Inflammatory macrophage (primary cell): ENCODE results near the gene GALNT2.

Experiments used
- DNase-seq, 2 donors: peaks; one replicate each; pipeline ENCODE4 v3.0.0-alpha.2; 2020 to 2022

Gene GALNT2

DNA sequence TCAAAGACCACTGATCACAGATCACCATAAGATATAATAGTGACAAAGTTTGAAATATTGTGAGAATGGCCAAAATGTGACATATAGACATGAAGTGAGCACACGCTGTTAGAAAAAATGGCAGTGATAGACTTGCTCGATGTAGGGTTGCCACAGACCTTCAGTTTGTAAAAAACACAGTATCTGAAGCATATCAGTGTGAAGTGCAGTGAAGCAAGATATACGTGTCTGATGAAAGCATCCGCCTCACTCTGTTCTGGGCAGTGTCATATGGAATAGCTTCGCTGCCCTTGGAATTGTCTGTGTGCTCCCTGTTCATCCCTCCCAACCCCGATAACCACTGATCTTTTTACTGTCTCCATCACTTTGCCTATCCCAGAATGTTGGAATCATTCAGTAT, 50.7 kb downstream of the GALNT2 start:
- no peak for DNase-seq

DNA sequence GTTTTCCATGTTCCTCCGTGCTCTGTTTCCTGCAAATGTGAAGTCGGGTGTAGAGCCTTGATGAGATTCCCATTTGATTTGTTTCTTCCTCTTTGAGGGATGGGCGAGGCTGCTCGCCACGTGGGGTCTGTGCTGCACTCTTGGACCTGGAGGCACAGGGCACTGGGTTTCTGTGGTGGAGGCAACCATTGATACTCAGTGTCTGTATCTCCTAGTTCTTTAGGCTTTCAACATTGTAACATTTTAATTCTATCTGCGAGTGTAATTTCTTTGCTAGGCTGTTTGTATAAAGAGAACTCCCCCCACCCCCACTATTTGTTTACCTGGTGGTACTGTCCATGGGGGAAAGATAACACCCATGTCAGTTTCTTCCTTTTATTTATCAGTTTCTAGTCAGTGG, 52.3 kb downstream of the GALNT2 start:
- DNase-seq = no peak

DNA sequence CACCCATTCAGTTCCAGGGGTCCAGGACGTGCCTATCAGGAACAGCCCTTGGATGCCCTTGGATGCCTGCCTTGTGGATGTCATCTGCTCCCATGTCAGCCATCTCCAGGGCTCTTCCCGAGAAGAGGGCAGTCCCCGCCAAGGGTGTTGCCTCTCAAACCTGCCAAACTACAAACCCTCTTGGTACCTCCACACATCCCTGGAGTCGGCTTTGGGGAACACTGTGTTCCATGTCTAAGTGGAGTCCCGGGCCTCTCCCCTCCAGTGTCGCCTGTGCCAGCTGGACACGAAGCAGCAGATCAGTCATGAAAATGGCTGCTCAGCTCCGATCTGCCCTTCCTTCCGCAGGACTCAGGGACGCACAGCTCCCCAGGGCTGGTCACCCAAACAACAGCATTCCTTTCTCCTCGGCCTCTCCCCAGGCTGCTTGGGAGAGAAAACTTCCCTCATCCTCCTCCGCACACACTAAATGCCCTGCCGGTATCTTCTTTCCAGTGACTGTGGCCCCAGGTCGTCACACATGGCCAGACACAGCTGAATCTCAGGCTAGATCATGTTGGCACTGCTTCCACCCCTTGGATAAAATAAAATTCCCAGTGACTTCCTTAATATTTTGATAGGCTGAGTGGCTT, 53.4 kb downstream of the GALNT2 start:
- no peak for DNase-seq

DNA sequence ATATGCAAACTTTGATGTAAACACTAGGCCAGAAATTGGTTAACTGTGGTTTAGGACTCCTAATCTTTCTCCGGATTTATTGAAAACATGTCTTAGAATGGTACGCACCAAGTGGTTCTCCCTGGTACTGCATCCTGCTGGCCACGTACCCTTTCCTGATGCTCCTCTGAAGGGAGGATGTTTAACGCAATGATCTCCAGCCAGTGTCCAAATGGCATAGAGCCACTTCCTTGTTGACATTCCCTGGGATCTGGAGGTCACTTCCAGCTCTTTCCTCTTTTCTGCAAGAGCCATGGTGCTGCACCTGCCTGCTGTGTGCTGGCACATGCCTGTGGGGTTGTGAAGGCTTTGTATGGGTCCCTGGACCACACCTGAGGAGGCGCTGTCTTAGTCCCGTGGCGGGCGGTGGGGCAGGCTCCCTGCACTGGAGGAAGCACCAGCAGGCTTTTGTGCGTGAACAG, 53.9 kb downstream of the GALNT2 start:
- DNase-seq = no peak

DNA sequence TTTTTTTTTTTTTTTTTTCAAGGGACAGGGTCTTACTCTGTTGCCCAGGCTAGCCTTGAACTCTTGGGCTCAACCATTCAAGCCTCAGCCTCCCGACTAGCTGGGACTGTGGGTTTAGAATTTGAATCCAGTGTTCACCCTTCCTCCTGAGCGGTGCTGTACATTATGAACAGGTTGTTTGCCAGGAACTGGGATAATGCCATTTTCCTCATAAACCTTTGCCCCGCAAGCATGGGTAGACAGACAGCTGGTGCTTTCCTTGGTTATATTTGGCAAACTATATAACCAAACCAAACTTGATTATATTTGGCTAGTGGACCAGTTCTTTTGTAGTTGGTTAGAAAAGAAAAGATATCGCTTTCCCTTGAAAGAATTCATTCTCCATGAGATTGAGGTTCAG, 54.9 kb downstream of the GALNT2 start:
- no peak for DNase-seq

DNA sequence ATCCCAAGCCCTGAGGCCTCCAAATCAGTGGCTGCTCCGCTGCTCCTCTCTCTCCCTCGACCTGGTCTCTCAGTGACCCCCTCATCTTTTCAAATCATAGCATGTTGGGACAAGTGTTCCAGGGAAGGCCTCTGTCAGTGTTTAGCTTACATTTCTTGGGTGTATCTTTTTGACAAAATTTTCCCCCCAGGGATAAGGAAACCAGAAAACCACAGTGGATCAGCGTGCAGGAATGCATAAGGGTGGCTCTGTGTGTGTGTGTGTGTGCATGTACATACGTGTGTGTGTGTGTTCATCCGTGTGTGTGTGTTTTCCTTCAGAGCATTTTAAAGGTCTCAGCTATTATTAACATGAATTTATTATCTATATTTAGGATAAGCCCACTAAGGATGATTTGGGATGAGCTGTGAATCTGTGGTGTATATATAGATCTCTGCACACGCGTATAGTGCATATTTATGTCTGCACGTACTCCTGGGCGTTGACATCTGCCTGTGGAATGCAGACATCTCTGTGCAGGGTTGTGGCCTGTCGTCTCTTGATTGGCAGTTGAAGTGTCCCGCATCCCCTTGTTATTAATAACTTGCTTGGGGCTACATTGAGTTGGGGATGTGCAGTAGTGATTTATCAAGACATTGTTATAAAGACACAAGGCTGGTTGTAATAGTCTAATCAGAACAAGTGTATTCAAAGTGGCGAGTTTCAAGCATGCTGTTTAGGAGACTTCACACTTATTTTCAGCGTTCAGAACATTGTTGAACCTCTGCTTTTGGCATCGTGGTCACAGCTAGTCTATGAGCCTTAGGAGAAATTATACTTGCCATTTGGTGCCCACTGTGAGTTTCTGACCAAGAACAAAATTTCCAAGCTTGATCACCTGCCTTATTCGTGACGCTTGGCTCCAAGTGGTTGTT, 55.6 kb downstream of the GALNT2 start:
- DNase-seq = no peak

DNA sequence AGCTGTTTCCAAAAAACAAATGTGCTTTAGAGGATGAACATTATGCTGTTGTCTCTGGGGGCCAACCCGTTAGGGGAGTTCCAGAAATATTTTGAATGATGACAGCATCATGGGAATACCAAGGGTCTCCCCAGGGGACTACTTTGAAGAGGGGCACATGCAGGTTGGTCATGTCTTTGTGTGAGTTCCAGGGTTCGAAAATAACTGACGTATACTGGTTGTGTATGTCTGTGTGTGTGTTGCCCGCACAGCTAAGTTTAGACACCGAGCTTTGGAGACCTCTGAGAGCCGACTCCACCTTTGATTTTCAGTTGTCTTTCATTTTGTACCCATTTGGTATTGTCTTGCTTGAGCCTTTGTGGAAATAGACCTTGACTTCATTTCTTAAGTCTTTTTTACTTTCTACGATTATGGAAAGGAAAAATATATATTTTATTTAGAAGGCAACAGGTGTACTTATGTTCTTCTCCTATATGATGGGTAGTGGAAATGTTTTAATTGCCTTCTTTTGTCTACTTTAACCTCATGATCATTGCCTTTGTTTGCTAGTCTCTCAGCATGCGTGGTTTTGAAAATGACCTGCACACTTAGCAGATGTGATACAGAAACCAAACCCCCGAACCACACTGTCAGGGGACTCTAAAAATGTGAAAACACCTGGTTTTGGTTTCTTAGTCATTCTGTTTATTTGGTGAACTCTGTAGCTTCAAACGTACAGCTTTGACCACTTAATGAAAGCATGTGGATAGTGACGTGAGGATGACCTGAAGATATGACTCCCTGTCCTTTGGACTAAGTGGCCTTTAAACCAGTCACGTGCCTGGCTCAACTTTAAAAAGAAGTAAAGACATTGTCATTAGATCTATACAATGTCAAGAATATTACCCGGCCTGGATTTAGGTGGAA, 56.5 kb downstream of the GALNT2 start:
- no peak for DNase-seq

DNA sequence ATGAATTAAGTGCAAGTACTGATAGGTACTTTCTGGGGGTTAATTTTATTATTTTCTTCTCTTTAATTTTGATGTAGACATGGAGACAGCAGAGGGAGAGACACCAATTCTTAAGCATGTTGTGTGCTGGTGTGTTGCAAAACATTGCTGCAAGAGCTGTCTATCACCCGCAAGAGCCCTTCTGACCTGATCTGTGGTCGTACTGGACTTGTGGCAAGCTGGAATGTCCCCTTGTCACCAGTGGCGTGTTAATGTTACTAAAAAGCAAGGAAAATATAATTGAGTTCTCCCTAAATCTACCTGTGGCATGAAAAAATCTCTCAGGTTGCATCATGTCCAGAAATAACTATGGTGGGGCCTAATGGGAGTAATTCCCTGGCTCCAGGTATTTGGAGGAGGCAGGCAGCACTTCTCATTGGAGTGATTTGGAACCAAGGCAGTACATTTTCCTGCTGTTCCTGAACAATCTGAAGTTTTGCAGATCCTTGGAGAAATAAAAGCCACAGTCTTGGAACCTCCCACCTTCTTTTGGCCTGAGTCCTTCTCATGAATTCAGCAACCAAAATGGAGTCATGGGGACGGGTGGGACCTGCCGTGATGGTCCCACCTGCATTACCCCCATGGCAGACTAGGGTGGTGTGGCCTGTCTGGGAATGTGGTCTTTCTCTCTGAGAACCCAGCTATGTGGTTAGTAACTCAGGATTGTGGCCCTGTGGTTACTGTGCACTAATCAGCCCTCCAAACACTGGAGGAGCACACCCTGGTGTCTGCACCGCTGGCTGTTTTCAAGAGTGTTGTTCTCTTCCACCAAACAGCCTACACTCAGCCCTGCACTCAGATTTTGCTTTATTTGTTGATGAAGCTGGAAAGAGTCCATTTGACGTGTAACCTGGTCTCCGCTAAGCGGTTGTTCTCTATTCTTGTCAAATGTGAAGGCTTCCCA, 57.4 kb downstream of the GALNT2 start:
- DNase-seq = no peak

DNA sequence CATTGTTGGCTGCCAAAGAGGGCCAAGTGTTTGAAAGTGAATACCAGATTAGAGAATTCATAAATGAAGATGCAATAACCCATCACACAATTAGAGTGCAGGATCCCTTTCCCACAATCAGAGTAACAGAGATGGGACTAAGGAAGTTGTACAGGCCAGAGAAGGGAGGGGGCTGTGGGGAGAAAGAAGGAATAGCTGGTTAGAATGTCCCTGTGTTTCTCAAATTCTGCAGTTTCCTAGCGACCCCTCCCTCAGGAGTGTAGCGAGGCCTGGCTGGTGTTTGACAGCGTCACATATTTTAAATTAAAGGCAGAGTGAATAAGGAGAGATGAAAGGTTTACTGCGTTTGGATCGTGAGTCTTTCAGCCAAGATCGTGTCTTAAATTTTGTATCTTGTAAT, 58.1 kb downstream of the GALNT2 start:
- DNase-seq = no peak

DNA sequence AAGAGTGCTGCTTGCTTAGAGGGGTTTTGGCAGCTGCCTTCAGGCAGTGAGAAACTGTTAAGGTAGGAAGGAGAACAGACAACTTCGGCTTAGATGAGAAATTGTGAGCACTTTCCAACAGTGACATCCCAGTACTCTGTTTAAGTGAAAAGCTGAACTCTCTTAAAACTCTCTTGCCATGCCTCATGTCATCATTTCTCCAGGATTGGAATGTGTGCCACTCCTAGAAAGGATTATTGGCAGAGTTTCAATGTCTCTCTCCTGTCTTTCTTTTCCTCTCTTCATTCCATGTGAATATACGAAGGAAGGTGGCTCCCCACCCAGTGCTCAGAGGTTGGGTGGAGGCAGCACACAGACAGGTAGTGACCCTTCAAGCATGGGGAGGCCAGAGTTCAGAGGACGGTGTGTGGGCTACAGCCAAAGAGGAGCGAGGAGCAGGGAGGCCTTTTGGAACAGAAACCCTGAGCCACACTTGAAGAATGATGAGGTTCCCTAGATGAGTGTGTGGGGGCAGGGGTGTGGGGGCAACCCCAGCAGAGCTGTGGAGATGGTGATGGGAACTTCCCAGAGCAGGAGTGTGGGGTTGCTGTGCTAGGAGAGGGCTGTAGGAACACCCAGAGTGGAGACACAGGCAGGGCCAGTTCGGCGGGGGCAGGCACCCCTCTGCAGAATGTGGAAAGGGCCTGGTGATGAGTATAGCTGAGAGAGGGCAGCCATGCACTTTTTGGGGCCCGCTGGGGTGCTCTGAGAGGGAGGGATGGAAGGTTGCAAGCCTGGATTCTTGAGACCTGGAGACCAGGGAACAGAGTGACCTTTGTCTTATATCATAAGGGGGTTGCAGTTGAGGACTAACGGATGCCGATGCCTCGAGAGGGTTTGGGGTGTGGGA, 58.8 kb downstream of the GALNT2 start:
- DNase-seq = no peak

DNA sequence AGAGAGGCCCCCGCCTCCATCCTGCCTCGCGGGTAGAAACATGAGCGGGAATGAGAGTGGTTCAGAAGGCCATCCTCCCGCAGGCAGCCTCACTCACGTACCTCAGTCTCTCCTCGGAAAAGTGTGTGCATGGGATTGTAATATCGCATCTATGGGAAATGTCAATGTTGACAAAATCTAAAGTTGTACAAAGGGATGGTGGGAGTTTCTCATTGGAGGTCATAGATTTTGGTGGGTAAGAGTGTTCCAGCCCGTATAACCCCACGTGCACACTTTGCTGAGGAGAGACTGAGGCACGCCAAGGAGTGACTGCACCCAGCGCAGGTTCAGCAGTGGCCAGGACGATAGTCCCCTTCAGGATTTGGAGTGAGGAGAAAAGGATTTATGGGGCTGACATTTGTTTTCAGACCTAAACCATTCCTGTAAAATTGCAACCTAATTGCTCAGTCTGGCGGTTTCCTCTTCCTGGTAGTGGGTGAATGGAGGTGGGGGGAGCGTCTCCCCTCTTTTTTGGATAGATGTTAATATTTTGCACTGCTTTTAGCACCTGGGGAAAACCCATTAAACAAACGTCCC, 59.6 kb downstream of the GALNT2 start:
- no peak for DNase-seq

DNA sequence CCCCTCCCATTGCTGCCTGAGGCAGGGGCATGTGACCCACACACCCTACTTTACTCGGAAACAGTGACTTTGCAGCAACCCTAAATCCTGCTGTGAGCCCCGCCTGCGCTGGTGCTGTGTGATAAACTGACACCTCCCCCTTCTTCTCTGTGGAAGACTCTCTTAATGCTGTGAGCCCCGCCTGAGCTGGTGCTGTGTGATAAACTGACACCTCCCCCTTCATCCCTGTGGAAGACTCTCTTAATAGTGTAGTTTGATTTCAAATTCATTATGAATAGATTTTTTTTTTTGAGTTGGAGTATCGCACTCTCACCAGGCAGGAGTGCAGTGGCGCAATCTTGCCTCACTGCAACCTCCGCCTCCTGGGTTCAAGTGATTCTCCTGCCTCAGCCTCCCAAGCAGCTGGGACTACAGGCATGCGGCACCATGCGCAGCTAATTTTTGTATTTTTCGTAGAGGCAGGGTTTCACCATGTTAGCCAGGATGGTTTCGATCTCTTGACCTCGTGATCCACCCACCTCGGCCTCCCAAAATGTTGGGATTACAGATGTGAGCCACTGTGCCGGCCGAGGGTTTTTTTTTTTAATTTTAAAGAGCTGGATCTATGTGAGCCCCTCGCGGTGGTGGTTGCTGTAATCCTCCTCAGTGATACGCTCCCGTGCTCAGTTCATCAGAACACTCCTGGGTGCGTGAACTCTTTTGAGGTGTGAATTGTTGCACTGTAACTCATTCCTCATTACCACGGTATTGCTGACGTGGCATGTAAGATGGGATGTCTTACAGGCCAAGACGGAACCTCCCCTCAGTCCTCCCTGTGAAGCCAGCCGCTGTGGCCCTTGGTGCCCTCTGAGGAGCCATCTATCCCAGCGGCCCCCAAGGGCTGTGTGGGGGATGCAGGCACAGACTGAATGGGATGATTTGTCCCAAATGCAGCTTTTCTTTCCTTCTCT, 60.3 kb downstream of the GALNT2 start:
- peak; percentile 41 to 47 for DNase-seq

DNA sequence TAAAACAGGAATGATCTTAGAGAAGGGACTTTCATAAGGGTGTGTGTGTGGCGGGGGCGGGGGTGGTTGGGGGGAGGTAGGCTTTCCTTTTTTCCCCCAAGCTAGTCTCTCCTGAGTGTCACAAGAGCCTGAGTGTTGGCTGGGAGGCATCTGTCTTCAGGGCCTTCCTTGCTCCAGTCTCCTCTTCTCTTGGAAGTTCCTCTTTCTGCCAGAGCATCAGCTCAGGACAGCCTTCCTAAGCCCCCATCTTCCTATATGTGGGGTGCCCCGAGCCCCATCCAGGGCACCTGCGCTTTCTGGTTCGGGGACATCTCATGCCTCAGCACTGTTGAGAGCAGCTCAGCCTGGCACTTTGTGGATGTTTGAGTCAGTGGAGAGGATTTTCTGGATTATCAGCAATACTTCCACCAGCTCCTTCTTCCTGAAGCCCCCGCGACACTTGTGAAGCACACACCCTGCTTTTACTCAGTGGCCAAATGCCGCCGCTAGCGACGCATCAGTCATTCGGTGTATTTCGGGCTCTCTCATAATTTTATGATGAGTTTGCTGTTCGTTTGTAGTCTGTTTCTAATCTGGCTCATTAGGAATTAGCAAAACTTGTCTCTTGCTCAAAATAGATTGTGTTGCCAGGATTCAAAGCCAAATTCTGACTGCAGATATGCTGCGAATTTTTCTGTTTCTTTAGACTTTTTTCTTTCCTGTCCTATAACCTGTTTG, 61.7 kb downstream of the GALNT2 start:
- DNase-seq = no peak

DNA sequence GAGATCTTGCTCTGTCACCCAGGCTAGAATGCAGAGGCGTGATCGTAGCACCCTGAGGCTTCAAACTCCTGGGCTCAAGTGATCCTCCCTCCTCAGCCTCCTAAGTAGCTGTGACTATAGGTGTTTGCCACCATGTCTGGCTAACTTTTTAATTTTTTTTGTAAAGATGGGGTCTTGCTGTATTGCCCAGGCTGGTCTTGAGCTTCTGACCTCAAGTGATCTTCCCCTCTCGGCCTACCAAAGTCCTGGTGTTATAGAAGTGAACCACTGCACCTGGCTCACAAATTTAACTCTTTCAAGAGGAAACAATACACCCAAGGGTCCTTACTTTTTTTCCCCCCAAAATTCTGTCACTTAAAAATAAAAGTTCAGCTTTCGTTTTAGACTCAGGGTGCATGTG, 62.3 kb downstream of the GALNT2 start:
- DNase-seq = no peak

DNA sequence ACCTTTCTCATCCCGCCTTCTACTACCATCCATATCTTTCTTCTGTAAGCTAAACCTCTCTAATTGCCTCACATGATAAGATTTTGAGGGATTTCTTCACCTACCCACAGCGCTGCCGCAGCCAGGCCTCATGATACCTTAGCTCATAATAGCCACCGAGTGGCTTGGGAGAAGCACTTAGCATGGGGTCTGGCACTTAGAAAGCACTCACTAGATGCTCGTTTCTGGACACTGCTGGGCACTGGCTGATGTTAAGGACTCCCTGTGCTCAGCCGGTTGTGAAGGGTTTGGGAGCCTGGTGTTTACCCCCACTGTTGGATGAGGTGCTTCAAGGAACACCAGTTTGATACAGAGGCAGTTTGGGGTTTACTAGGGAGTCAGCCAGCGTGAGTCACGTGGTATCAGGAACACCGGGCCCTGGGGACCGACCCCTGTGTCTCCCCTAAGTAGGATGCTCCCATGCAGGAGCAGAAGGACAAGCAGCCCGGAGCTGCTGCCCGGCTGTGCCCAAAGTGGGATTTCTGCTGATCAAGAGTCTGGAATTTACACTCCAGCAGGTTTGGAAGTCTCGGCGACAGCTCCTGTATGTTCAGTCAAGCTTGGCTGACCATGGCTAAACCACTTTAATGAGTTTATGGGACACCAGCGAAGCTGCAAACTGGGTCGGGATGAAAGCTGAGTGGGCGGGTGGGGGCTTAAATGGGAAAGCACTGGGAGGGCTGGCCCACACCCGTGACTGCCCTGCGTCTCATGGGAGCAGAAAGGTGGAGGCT, 63.3 kb downstream of the GALNT2 start:
- DNase-seq = no peak

DNA sequence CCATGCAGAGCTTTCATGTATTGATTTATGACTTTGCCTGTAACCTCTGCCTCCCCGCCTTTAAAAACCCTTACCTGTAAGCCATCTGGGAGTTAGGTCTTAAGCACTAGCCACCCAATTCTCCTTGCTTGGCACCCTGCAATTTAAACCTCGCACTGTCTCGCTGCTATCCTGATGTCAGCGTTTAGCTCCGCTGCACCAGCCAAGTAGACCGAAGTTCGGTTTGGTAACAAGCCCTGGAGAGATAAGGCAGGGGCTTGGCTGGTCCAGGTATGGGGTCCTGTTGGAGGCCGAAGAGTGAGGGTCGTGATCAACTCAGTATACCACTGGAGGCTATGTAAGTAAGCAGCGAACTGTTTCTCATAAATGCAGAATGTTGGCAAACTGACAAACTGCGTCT, 64.4 kb downstream of the GALNT2 start:
- no peak for DNase-seq

DNA sequence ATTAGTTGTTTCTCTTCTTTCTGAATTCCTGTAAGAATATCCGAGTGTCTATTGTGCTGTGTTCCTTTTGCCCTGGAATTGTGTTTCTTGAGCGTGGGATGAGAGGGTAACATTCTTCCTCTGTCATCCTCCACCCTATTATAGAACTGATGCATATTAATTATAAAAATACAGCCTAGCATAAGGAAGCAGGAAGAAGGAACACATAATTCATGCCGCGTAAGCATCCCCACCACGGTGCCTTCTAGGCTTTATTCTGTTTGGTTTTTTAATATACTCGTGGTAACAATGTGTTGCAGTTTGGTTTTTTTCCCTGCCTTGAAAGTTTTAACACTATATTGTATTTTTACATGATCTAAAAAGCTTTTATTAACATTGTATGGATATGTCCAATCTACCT, 65.7 kb downstream of the GALNT2 start:
- no peak for DNase-seq

DNA sequence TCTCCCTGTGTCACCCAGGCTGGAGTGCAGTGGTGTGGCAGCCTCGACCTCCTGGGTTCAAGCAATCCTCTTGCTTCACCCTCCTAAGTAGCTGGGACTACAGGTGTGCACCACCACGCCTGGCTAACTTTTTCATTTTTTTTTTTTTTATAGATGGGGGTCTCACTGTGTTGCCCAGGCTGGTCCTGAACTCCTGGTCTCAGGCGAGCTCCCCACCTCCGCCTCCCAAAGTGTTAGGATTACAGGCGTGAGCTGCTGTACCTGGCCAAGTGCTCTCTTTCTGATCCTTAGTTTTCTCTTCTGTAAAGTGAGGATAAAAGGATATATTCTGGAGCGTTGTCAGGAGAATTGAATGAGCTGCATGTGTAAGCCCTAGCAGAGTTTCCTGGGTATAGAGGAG, 68.7 kb downstream of the GALNT2 start:
- DNase-seq = no peak
